ENCODE measurements around the gene ZNF629. TPM values are rescaled to one million over a fixed set of nuclear protein-coding genes. Genes with fewer than 3 reads are reported as not detected.

The ZNF629 gene
- total and polyA plus RNA-seq, 2 of the 4 experiments (the other 2 are of a cell fraction), result 7.3 to 9.1 TPM

GRCh38 chr16:30782486-30783279, 4.3 kb downstream of the ZNF629 start (continued):
- no peak for TF ChIP-seq USF2 (IDR thresholded peaks at IDR 0.05; ENCODE audit: low read depth, low read length)

GRCh38 chr16:30780549-30780948, 6.5 kb downstream of the ZNF629 start:
- peaks cover 7% of the 10 kb centered on the region for H3K4me1 ChIP-seq (ENCODE audit: control insufficient read depth, insufficient read depth, low read length)
- no peak overlapping the region for H2BK15ac ChIP-seq (ENCODE audit: low read depth, low read length)
- no peak overlapping the region for H4K8ac ChIP-seq (ENCODE audit: low read depth in 2 of 2, low read length in 2 of 2)
- POLR2A ChIA-PET (ENCODE audit: unreplicated experiment), result no interaction called here
- H3K4ac ChIP-seq (ENCODE audit: low read depth, low read length), result no peak overlapping the region
- peaks cover 27% of the 10 kb centered on the region; the same call in 1 of the 2 replicates for H3K9me1 ChIP-seq (ENCODE audit: insufficient read depth, low read length)
- no peak overlapping the region for H2BK5ac ChIP-seq (ENCODE audit: low read depth, low read length, poor library complexity, severe bottlenecking)
- H2AFZ ChIP-seq (replicated peaks; ENCODE audit: low read length, poor library complexity), result no peak overlapping the region
- H3K9ac ChIP-seq (ENCODE audit: low read depth, low read length), result no peak overlapping the region
- in situ Hi-C loops (cut with MboI; ENCODE audit: low sequenced_read_pairs) (no loop called here), intact Hi-C loops (cut with micrococcal nuclease) (no loop called here), dilution Hi-C loops (cut with HindIII; ENCODE audit: low sequenced_read_pairs, unreplicated experiment) (no loop called here)
- H3K4me2 ChIP-seq (ENCODE audit: low read depth, low read length), result no peak overlapping the region
- H3K79me1 ChIP-seq (ENCODE audit: low read depth in 1 of 2, low read length in 2 of 2), result peaks cover 21 to 65% of the 10 kb centered on the region in 2 experiments
- H4K20me1 ChIP-seq (ENCODE audit: insufficient read depth, low read length), result peaks cover 8% of the 10 kb centered on the region
- H2AK5ac ChIP-seq (ENCODE audit: low read depth, low read length), result no peak overlapping the region
- H3K4me3 ChIP-seq (ENCODE audit: insufficient read depth, low read depth, low read length), result no peak overlapping the region
- H4K91ac ChIP-seq (ENCODE audit: insufficient read depth, low read depth, low read length), result no peak overlapping the region
- no TSS peak for BruUV-seq (replicated peaks)
- no peak overlapping the region for H3K23ac ChIP-seq (ENCODE audit: low read depth, low read length)
- no peak overlapping the region for H3K56ac ChIP-seq (ENCODE audit: extremely low read depth, insufficient read depth, low read length)
- peaks cover 42% of the 10 kb centered on the region for H3K36me3 ChIP-seq (ENCODE audit: control insufficient read depth, insufficient read depth, low read length)
- no peak overlapping the region for H2BK20ac ChIP-seq (ENCODE audit: low read depth, low read length)
- H3K27ac ChIP-seq (ENCODE audit: insufficient read depth, low read length), result no peak overlapping the region
- CTCF ChIA-PET, result no interaction called here
- DNase-seq, result no peak
- no peak overlapping the region for H3K18ac ChIP-seq (ENCODE audit: low read depth, low read length)
- H2BK120ac ChIP-seq (ENCODE audit: low read depth, low read length), result no peak overlapping the region
- H2AK9ac ChIP-seq (replicated peaks; ENCODE audit: low read depth, low read length, poor library complexity), result no peak overlapping the region
- no peak for ATAC-seq (ENCODE audit: low read depth)
- no peaks in the 10 kb centered on the region for H3K27me3 ChIP-seq (ENCODE audit: control insufficient read depth, insufficient read depth, low read length)
- H3K14ac ChIP-seq (replicated peaks; ENCODE audit: low read depth, low read length), result no peak overlapping the region
- no peak overlapping the region for H4K5ac ChIP-seq (ENCODE audit: low read depth, low read length)
- no CpG with 5 or more reads among the region's 4 CpGs for WGBS, 2 experiments (ENCODE audit: extremely low coverage in 2 of 2, insufficient read length in 1 of 2)
- no peaks in the 10 kb centered on the region for H3K9me3 ChIP-seq (ENCODE audit: control insufficient read depth, insufficient read depth, low read length)
- no peak for TF ChIP-seq RFX5 (IDR thresholded peaks at IDR 0.05; ENCODE audit: low read depth, low read length)
- TF ChIP-seq POLR2A (IDR thresholded peaks at IDR 0.05; ENCODE audit: low read depth, low read length), result no peak
- TF ChIP-seq BHLHE40 (IDR thresholded peaks at IDR 0.05; ENCODE audit: low read depth, low read length), result no peak
- no peak for TF ChIP-seq CEBPB (IDR thresholded peaks at IDR 0.05; ENCODE audit: low read depth, low read length)
- TF ChIP-seq NFE2L2 (IDR thresholded peaks at IDR 0.05; ENCODE audit: low read depth, low read length), result no peak
- TF ChIP-seq RCOR1 (IDR thresholded peaks at IDR 0.05; ENCODE audit: insufficient replicate concordance, low read length), result no peak
- TF ChIP-seq SMC3 (IDR thresholded peaks at IDR 0.05; ENCODE audit: low read depth, low read length), result no peak
- no peak for TF ChIP-seq MXI1 (IDR thresholded peaks at IDR 0.05; ENCODE audit: borderline replicate concordance, low read depth, low read length)
- no peak for TF ChIP-seq MAFK (IDR thresholded peaks at IDR 0.05; ENCODE audit: low read depth, low read length)
- no peak for TF ChIP-seq CTCF (conservative IDR thresholded peaks at IDR 0.05; ENCODE audit: low read depth, low read length)
- TF ChIP-seq MAZ (IDR thresholded peaks at IDR 0.05; ENCODE audit: borderline replicate concordance, low read depth, low read length), result no peak
- TF ChIP-seq CHD1 (IDR thresholded peaks at IDR 0.05; ENCODE audit: low read depth, low read length), result no peak

All from IMR-90 (cell line).